NT2/D1 (cell line): ENCODE data around the gene ALOX5AP.

Experiments
- SUZ12 ChIP-seq: IDR thresholded peaks from 2 replicates; pipeline ENCODE4 v1.6.1; 2011; ENCODE audit not compliant: insufficient read length, insufficient read depth; ENCODE audit errors: extremely low read depth
- YY1 ChIP-seq: IDR thresholded peaks from 2 replicates; pipeline ENCODE4 v1.6.1; 2011; ENCODE audit not compliant: insufficient read length, insufficient read depth
- ZNF274 ChIP-seq: IDR thresholded peaks from 2 replicates; pipeline ENCODE4 v1.6.1; 2011; ENCODE audit warnings: mild to moderate bottlenecking, low read depth, low read length

GRCh38 chr13:30779608-30780007, 44.3 kb downstream of the ALOX5AP start:
- TF ChIP-seq YY1 (no peak), ZNF274 (no peak), SUZ12 (no peak)
